Activated naive CD4-positive, alpha-beta T cell treated with anti-CD3 and anti-CD28 coated beads, Interleukin-2, amount 50 U/mL, for 72 hours (primary cell): Measurements from ENCODE around the gene KLF13. TPM values are rescaled to one million over a fixed set of nuclear protein-coding genes. Genes with fewer than 3 reads are reported as not detected.

Experiments
- ATAC-seq, 2 donors: fragments of 150-1000 bp; cut with Tn5 transposase; 2 replicates each; pipeline ENCODE4 v1.10.0; 2021; ENCODE audit warnings: mild to moderate bottlenecking in 2 of 2, moderate library complexity in 2 of 2
- DNase-seq, 2 donors: peaks; one replicate each; pipeline ENCODE4 v3.0.0; 2021 to 2022; ENCODE audit warnings: low spot score in 2 of 2
- H3K27ac Mint-ChIP-seq, 2 donors: one replicate each; pipeline ENCODE4 v1.8.0; 2022; ENCODE audit warnings: mild to moderate bottlenecking in 2 of 2, mixed read lengths in 2 of 2
- H3K36me3 Mint-ChIP-seq, 2 donors: one replicate each; pipeline ENCODE4 v1.8.0; 2022; ENCODE audit warnings: mixed read lengths in 2 of 2
- H3K9me3 Mint-ChIP-seq, 2 donors: one replicate each; pipeline ENCODE4 v1.8.0; 2022; ENCODE audit warnings: mixed read lengths in 2 of 2
- total RNA-seq, 2 donors: library from RNA; stranded (reverse); gene quantifications; one replicate each; pipeline ENCODE4 v1.2.3, GENCODE V29; 2022

KLF13 gene
- total RNA-seq, 2 donors from 2014 or later, result 124 to 161 TPM

GRCh38 chr15:31324806-31325594, 1.6 kb upstream of the KLF13 start:
- peak overlapping the region; percentile 56 to 75 for H3K27ac Mint-ChIP-seq
- no peak for ATAC-seq
- H3K9me3 Mint-ChIP-seq, result peaks cover 0 to 8% of the 10 kb centered on the region in 2 donors
- DNase-seq, result no peak
- H3K36me3 Mint-ChIP-seq, result peaks cover 22 to 32% of the 10 kb centered on the region in 2 donors

GRCh38 chr15:31325595-31326155, 960 bp upstream of the KLF13 start:
- no peak for ATAC-seq
- H3K27ac Mint-ChIP-seq, result peak overlapping the region; percentile 44 to 75
- peak in 1 of 2 donors; percentile 38 for DNase-seq

GRCh38 chr15:31326875-31327668, 437 bp downstream of the KLF13 start:
- Mint-ChIP-seq H3K9me3 (no peaks in the 10 kb centered on the region), H3K27ac (no peak overlapping the region), H3K36me3 (peaks cover 19 to 24% of the 10 kb centered on the region in 2 donors)
- no peak for DNase-seq
- ATAC-seq, result peak; percentile 39 to 53

More at GRCh38 chr15:31325595-31326155, 960 bp upstream of the KLF13 start:
- Mint-ChIP-seq H3K36me3 (peaks cover 28 to 32% of the 10 kb centered on the region in 2 donors), H3K9me3 (peaks cover 0 to 8% of the 10 kb centered on the region in 2 donors)

- peak; percentile 70 to 86 for DNase-seq
- H3K9me3 Mint-ChIP-seq, result no peaks in the 10 kb centered on the region
- peak; percentile 2 to 9 for ATAC-seq
- H3K27ac Mint-ChIP-seq, result peak overlapping the region; percentile 68 to 89
- H3K36me3 Mint-ChIP-seq, result peaks cover 18 to 24% of the 10 kb centered on the region in 2 donors
These were observed 1.2 kb downstream of the KLF13 start for GRCh38 chr15:31327669-31328427.

GRCh38 chr15:31328428-31328968, 1.9 kb downstream of the KLF13 start:
- peaks cover 18 to 24% of the 10 kb centered on the region in 2 donors for H3K36me3 Mint-ChIP-seq
- peak overlapping the region; percentile 89 to 92 for H3K27ac Mint-ChIP-seq
- ATAC-seq (peak; percentile 21 to 45), DNase-seq (peak in 1 of 2 donors; percentile 74)
- H3K9me3 Mint-ChIP-seq, result no peaks in the 10 kb centered on the region

GRCh38 chr15:31328969-31329639, 2.5 kb downstream of the KLF13 start:
- DNase-seq, result peak in 1 of 2 donors; percentile 32
- ATAC-seq, result no peak
- no peaks in the 10 kb centered on the region for H3K9me3 Mint-ChIP-seq
- H3K27ac Mint-ChIP-seq, result peak overlapping the region; percentile 89 to 92
- peaks cover 18 to 24% of the 10 kb centered on the region in 2 donors for H3K36me3 Mint-ChIP-seq

- no peak for ATAC-seq
- Mint-ChIP-seq H3K27ac (peak overlapping the region; percentile 89 to 92), H3K36me3 (peaks cover 18 to 24% of the 10 kb centered on the region in 2 donors), H3K9me3 (no peaks in the 10 kb centered on the region)
- DNase-seq, result no peak
These were observed 3.0 kb downstream of the KLF13 start for GRCh38 chr15:31329640-31330010.

- H3K36me3 Mint-ChIP-seq, result peaks cover 18 to 24% of the 10 kb centered on the region in 2 donors
- peak overlapping the region in 1 of 2 donors; percentile 89 for H3K27ac Mint-ChIP-seq
- no peak for ATAC-seq
- DNase-seq, result no peak
- no peaks in the 10 kb centered on the region for H3K9me3 Mint-ChIP-seq
These were observed 3.6 kb downstream of the KLF13 start for GRCh38 chr15:31330111-31330785.

- DNase-seq, result no peak
- Mint-ChIP-seq H3K9me3 (no peaks in the 10 kb centered on the region), H3K36me3 (peaks cover 18 to 24% of the 10 kb centered on the region in 2 donors), H3K27ac (no peak overlapping the region)
- no peak for ATAC-seq
These were observed 4.2 kb downstream of the KLF13 start for GRCh38 chr15:31330836-31331235.

- ATAC-seq (no peak), DNase-seq (no peak)
- Mint-ChIP-seq H3K27ac (peak overlapping the region in 1 of 2 donors; percentile 69), H3K36me3 (peaks cover 18 to 24% of the 10 kb centered on the region in 2 donors), H3K9me3 (no peaks in the 10 kb centered on the region)
These were observed 4.8 kb downstream of the KLF13 start for GRCh38 chr15:31331389-31331788.

- Mint-ChIP-seq H3K9me3 (no peaks in the 10 kb centered on the region), H3K36me3 (peaks cover 18 to 24% of the 10 kb centered on the region in 2 donors), H3K27ac (peak overlapping the region; percentile 7 to 69)
- ATAC-seq (no peak), DNase-seq (no peak)
These were observed 5.5 kb downstream of the KLF13 start for GRCh38 chr15:31332020-31332680.

- Mint-ChIP-seq H3K27ac (peak overlapping the region in 1 of 2 donors; percentile 69), H3K9me3 (no peaks in the 10 kb centered on the region), H3K36me3 (peaks cover 18 to 24% of the 10 kb centered on the region in 2 donors)
- ATAC-seq, result no peak
- DNase-seq, result no peak
These were observed 6.0 kb downstream of the KLF13 start for GRCh38 chr15:31332681-31333071.

GRCh38 chr15:31333119-31333518, 6.5 kb downstream of the KLF13 start:
- ATAC-seq, result no peak
- H3K9me3 Mint-ChIP-seq, result no peaks in the 10 kb centered on the region
- peaks cover 18 to 24% of the 10 kb centered on the region in 2 donors for H3K36me3 Mint-ChIP-seq
- H3K27ac Mint-ChIP-seq, result no peak overlapping the region
- DNase-seq, result no peak

GRCh38 chr15:31333820-31334219, 7.2 kb downstream of the KLF13 start:
- peak overlapping the region in 1 of 2 donors; percentile 55 for H3K27ac Mint-ChIP-seq
- H3K9me3 Mint-ChIP-seq, result no peaks in the 10 kb centered on the region
- no peak for DNase-seq
- ATAC-seq, result no peak
- H3K36me3 Mint-ChIP-seq, result peaks cover 11 to 20% of the 10 kb centered on the region in 2 donors
